ENCODE data around the gene FAH. TPM values are rescaled to one million over a fixed set of nuclear protein-coding genes. Genes with fewer than 3 reads are reported as not detected.

The FAH gene
- total RNA-seq, 1 donor: 17.7 TPM

DNA sequence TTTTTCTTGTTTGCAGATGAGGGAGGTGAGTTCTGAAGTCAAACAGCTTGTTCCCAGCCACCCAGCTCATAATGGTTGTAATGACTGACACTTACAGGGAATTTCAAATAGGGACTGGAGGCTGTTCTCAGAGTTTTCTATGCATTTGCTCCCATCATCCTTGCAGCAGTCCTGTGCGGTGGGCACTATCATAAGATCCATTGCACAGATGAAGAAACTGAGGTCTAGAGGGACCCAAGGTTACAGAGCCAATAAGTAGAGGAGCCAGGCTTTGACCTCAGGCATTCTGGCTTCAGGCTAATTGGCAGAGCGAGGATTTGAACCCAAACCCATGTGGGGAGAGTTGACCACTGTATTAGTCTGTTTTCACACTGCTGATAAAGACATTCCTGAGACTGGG lies 32.4 kb downstream of the FAH start:
- no peaks in the 10 kb centered on the region for H3K79me2 ChIP-seq (ENCODE audit: insufficient read depth, low read length)
- no peak for DNase-seq (ENCODE audit: insufficient read length, low spot score, missing footprints)
- no peak overlapping the region for H3K4me2 ChIP-seq (ENCODE audit: insufficient read depth, low read length)
- peaks cover 47% of the 10 kb centered on the region for H3K36me3 ChIP-seq (ENCODE audit: insufficient read depth, low read length)
- no peak overlapping the region for H3K4me3 ChIP-seq (ENCODE audit: insufficient read depth, low read length)
- H4K20me1 ChIP-seq (ENCODE audit: insufficient read depth, low read length): no peaks in the 10 kb centered on the region
- no peaks in the 10 kb centered on the region for H3K9me3 ChIP-seq (ENCODE audit: low read depth, low read length)
- TF ChIP-seq CTCF (IDR thresholded peaks at IDR 0.05; ENCODE audit: extremely low read depth, low read depth, low read length): no peak
- H3K4me1 ChIP-seq (ENCODE audit: insufficient read depth, low read length): peaks cover 8% of the 10 kb centered on the region
- H3K27ac ChIP-seq (ENCODE audit: low read depth, low read length): no peak overlapping the region
- H2AFZ ChIP-seq (ENCODE audit: low read length): no peak overlapping the region
- no peaks in the 10 kb centered on the region for H3K27me3 ChIP-seq (ENCODE audit: insufficient read depth, low read length)

GRCh38 chr15:80186066-80186465 lies 33.3 kb downstream of the FAH start:
- no peaks in the 10 kb centered on the region for H3K79me2 ChIP-seq (ENCODE audit: insufficient read depth, low read length)
- no peaks in the 10 kb centered on the region for H3K9me3 ChIP-seq (ENCODE audit: low read depth, low read length)
- no peak overlapping the region for H3K27ac ChIP-seq (ENCODE audit: low read depth, low read length)
- peaks cover 38% of the 10 kb centered on the region for H3K36me3 ChIP-seq (ENCODE audit: insufficient read depth, low read length)
- no peak overlapping the region for H3K4me2 ChIP-seq (ENCODE audit: insufficient read depth, low read length)
- H3K4me3 ChIP-seq (ENCODE audit: insufficient read depth, low read length): no peak overlapping the region
- no peaks in the 10 kb centered on the region for H3K27me3 ChIP-seq (ENCODE audit: insufficient read depth, low read length)
- H2AFZ ChIP-seq (ENCODE audit: low read length): no peak overlapping the region
- no peak for DNase-seq (ENCODE audit: insufficient read length, low spot score, missing footprints)
- no peak for TF ChIP-seq CTCF (IDR thresholded peaks at IDR 0.05; ENCODE audit: extremely low read depth, low read depth, low read length)
- H4K20me1 ChIP-seq (ENCODE audit: insufficient read depth, low read length): no peaks in the 10 kb centered on the region
- peaks cover 8% of the 10 kb centered on the region for H3K4me1 ChIP-seq (ENCODE audit: insufficient read depth, low read length)

GRCh38 chr15:80186597-80186996 lies 33.8 kb downstream of the FAH start:
- H3K9me3 ChIP-seq (ENCODE audit: low read depth, low read length): no peaks in the 10 kb centered on the region
- H3K27me3 ChIP-seq (ENCODE audit: insufficient read depth, low read length): no peaks in the 10 kb centered on the region
- peaks cover 8% of the 10 kb centered on the region for H3K4me1 ChIP-seq (ENCODE audit: insufficient read depth, low read length)
- H2AFZ ChIP-seq (ENCODE audit: low read length): no peak overlapping the region
- no peaks in the 10 kb centered on the region for H4K20me1 ChIP-seq (ENCODE audit: insufficient read depth, low read length)
- no peak for TF ChIP-seq CTCF (IDR thresholded peaks at IDR 0.05; ENCODE audit: extremely low read depth, low read depth, low read length)
- H3K4me3 ChIP-seq (ENCODE audit: insufficient read depth, low read length): no peak overlapping the region
- no peaks in the 10 kb centered on the region for H3K79me2 ChIP-seq (ENCODE audit: insufficient read depth, low read length)
- peaks cover 32% of the 10 kb centered on the region for H3K36me3 ChIP-seq (ENCODE audit: insufficient read depth, low read length)
- no peak for DNase-seq (ENCODE audit: insufficient read length, low spot score, missing footprints)
- H3K4me2 ChIP-seq (ENCODE audit: insufficient read depth, low read length): no peak overlapping the region
- H3K27ac ChIP-seq (ENCODE audit: low read depth, low read length): no peak overlapping the region

DNA sequence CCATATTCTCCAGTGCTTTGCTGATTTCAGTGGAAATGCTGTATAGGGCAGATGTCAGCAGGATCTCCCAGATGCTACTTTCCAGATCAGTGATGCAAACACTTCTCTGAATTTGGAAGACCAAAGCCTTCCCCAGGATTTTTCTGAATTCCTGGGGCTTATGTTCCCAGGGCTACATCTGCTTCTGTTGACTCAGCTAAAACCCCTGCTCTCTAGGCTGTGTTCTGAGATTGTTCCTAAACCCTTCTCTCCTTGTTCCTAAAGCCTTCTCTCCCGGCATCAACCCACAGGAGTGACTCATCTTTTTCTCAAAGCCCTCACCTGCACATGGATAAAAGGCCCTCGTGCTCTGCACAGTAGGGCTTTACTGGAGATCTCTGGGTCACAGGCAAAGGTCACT lies 35.5 kb downstream of the FAH start:
- no peaks in the 10 kb centered on the region for H4K20me1 ChIP-seq (ENCODE audit: insufficient read depth, low read length)
- H3K27me3 ChIP-seq (ENCODE audit: insufficient read depth, low read length): no peaks in the 10 kb centered on the region
- no peak overlapping the region for H3K4me3 ChIP-seq (ENCODE audit: insufficient read depth, low read length)
- no peaks in the 10 kb centered on the region for H3K79me2 ChIP-seq (ENCODE audit: insufficient read depth, low read length)
- H3K4me2 ChIP-seq (ENCODE audit: insufficient read depth, low read length): no peak overlapping the region
- TF ChIP-seq CTCF (IDR thresholded peaks at IDR 0.05; ENCODE audit: extremely low read depth, low read depth, low read length): no peak
- H2AFZ ChIP-seq (ENCODE audit: low read length): no peak overlapping the region
- H3K9me3 ChIP-seq (ENCODE audit: low read depth, low read length): no peaks in the 10 kb centered on the region
- no peaks in the 10 kb centered on the region for H3K4me1 ChIP-seq (ENCODE audit: insufficient read depth, low read length)
- DNase-seq (ENCODE audit: insufficient read length, low spot score, missing footprints): no peak
- no peak overlapping the region for H3K27ac ChIP-seq (ENCODE audit: low read depth, low read length)
- peaks cover 25% of the 10 kb centered on the region for H3K36me3 ChIP-seq (ENCODE audit: insufficient read depth, low read length)

Measured in osteoblast (primary cell).